ENCODE measurements around the gene MAPK11.

DNA sequence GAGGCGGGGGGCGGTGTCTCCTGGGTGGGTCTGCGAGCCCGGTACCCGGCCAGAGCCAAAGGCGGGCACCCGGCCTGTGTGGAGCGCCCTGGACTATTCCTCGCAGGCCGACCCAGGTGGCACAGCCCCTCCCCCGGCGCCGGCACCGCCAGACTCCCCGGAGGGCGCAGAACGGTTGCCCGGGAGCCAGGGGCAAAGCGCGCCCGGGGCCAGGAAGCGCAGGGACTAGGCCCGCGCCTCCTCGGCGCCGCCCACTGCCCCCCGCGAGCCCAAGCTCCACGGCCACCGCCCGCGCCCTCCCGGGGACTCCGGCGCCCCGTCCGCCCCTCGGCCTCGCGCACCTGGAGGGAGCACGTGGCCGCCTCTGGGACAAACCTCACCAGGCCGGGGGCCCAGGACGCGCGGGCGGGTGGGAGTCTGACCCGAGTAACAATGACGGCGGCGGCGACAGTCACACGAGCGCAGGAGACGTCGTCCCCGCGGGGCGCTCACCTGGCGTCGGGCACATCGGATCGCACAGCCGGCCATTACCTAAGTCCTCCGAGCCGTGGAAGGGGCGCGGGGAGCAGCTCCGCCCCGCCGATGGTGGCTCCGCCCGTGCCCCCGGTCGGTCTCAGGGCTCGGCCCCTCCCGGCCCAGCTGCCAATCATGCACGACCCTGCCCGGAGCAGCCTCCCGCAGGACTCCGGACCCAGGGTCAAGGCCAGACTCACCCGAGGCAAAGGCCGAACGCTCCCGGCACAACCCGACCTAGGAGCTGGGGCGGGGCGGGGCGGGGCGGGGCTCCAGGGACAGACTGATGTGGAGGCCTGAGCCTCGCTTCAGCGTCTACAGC lies 29.8 kb upstream of the MAPK11 start:
- TF ChIP-seq, protein P1, sequence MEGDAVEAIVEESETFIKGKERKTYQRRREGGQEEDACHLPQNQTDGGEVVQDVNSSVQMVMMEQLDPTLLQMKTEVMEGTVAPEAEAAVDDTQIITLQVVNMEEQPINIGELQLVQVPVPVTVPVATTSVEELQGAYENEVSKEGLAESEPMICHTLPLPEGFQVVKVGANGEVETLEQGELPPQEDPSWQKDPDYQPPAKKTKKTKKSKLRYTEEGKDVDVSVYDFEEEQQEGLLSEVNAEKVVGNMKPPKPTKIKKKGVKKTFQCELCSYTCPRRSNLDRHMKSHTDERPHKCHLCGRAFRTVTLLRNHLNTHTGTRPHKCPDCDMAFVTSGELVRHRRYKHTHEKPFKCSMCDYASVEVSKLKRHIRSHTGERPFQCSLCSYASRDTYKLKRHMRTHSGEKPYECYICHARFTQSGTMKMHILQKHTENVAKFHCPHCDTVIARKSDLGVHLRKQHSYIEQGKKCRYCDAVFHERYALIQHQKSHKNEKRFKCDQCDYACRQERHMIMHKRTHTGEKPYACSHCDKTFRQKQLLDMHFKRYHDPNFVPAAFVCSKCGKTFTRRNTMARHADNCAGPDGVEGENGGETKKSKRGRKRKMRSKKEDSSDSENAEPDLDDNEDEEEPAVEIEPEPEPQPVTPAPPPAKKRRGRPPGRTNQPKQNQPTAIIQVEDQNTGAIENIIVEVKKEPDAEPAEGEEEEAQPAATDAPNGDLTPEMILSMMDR (IDR thresholded peaks at IDR 0.05) = no peak
- TF ChIP-seq EZH2 (IDR thresholded peaks at IDR 0.05; ENCODE audit: borderline replicate concordance, insufficient read depth, low read depth, low read length, poor library complexity, severe bottlenecking) = no peak

Data from B cell (primary cell).